SK-MEL-5 (cell line): ENCODE results near the gene PLEKHG4B. TPM values are rescaled to one million over a fixed set of nuclear protein-coding genes. Genes with fewer than 3 reads are reported as not detected.

ENCODE experiments used
- DNase-seq: peaks from one replicate; pipeline ENCODE4 v3.0.0-alpha.2; 2016; ENCODE audit warnings: low read depth, low spot score
- in situ Hi-C: cut with HindIII; loops from 2 replicates; pipeline ENCODE4 v1.10.0; 2016; ENCODE audit warnings: low sequenced_read_pairs, high pct_unique_total_duplicates, low pct_unique_long_range_greater_than_20kb
- total RNA-seq: library from RNA; depleted of rRNA; stranded (reverse); fragments of >200 nt; shearing (Covaris generic); gene quantifications from 2 replicates; pipeline ENCODE4 v1.2.3, GENCODE V29; 2014

PLEKHG4B gene
- total RNA-seq, 1 experiment from 2014 or later: 0.53 TPM

- no peak for DNase-seq
- in situ Hi-C loops: no loop called here
These were observed 79.2 kb downstream of the PLEKHG4B start for GRCh38 chr5:170971-171800.

- DNase-seq: no peak
- in situ Hi-C loops: no loop called here
These were observed 79.9 kb downstream of the PLEKHG4B start for GRCh38 chr5:171801-172331.

- in situ Hi-C loops: no loop called here
These were observed 80.5 kb downstream of the PLEKHG4B start for GRCh38 chr5:172421-172820.

GRCh38 chr5:172841-173251 lies 80.9 kb downstream of the PLEKHG4B start:
- no peak for DNase-seq
- in situ Hi-C loops: no loop called here

More at GRCh38 chr5:172421-172820, 80.5 kb downstream of the PLEKHG4B start:
- no peak for DNase-seq

GRCh38 chr5:173392-174290 lies 81.7 kb downstream of the PLEKHG4B start:
- in situ Hi-C loops: no loop called here

GRCh38 chr5:174291-174600 lies 82.3 kb downstream of the PLEKHG4B start:
- no peak for DNase-seq
- in situ Hi-C loops: no loop called here

More at GRCh38 chr5:173392-174290, 81.7 kb downstream of the PLEKHG4B start:
- DNase-seq: no peak

- in situ Hi-C loops: no loop called here
- no peak for DNase-seq
These were observed 83.0 kb downstream of the PLEKHG4B start for GRCh38 chr5:174876-175465.

GRCh38 chr5:176296-176823 lies 84.4 kb downstream of the PLEKHG4B start:
- in situ Hi-C loops: no loop called here
- no peak for DNase-seq

GRCh38 chr5:178110-178509 lies 86.1 kb downstream of the PLEKHG4B start:
- in situ Hi-C loops: no loop called here

GRCh38 chr5:179401-179800 lies 87.4 kb downstream of the PLEKHG4B start:
- in situ Hi-C loops: no loop called here
- no peak for DNase-seq

More at GRCh38 chr5:178110-178509, 86.1 kb downstream of the PLEKHG4B start:
- no peak for DNase-seq

GRCh38 chr5:180286-180918 lies 88.4 kb downstream of the PLEKHG4B start:
- no peak for DNase-seq
- in situ Hi-C loops: no loop called here

- in situ Hi-C loops: no loop called here
- DNase-seq: no peak
These were observed 89.2 kb downstream of the PLEKHG4B start for GRCh38 chr5:181160-181559.

- in situ Hi-C loops: no loop called here
- DNase-seq: no peak
These were observed 89.6 kb downstream of the PLEKHG4B start for GRCh38 chr5:181566-181965.

- no peak for DNase-seq
- in situ Hi-C loops: no loop called here
These were observed 90.2 kb downstream of the PLEKHG4B start for GRCh38 chr5:182126-182525.

GRCh38 chr5:184471-184870 lies 92.5 kb downstream of the PLEKHG4B start:
- in situ Hi-C loops: no loop called here
- DNase-seq: no peak

GRCh38 chr5:185095-186070 lies 93.4 kb downstream of the PLEKHG4B start:
- in situ Hi-C loops: no loop called here
- DNase-seq: no peak
